ENCODE results near the gene UBN2. TPM values are rescaled to one million over a fixed set of nuclear protein-coding genes. Genes with fewer than 3 reads are reported as not detected.
"Not testable (repeated sequence)": the region's sequence is repeated elsewhere in the genome, so short reads cannot be mapped to it uniquely, and the experiment has no call there.

Gene UBN2
- total and polyA plus RNA-seq, 3 donors from 2014 or later, result 36.6 to 49.4 (median 38.8) TPM

GRCh38 chr7:139224219-139224618, 6.8 kb upstream of the UBN2 start:
- intact Hi-C loops (cut with DNase I; ENCODE audit: low total_unique reads), result no loop called here
- no peak for DNase-seq
- H3K4me3 ChIP-seq, result no peak overlapping the region
- no peaks in the 10 kb centered on the region for H3K4me1 ChIP-seq
- TF ChIP-seq CTCF (IDR thresholded peaks at IDR 0.05), result no peak
- TF ChIP-seq POLR2A (IDR thresholded peaks at IDR 0.05), result no peak
- H3K36me3 ChIP-seq (ENCODE audit: low read depth, missing control alignments), result no peaks in the 10 kb centered on the region
- no peaks in the 10 kb centered on the region for H3K27me3 ChIP-seq
- no peak overlapping the region for H3K27ac ChIP-seq
- no peaks in the 10 kb centered on the region for H3K9me3 ChIP-seq
- 81 to 82% methylated on average over 2 of the region's 2 CpGs for WGBS, 2 donors

GRCh38 chr7:139224836-139225235, 6.2 kb upstream of the UBN2 start:
- 61 to 85% methylated on average over 17 to 18 of the region's 18 CpGs for WGBS, 2 donors
- intact Hi-C loops (cut with DNase I; ENCODE audit: low total_unique reads); H3K36me3 ChIP-seq (ENCODE audit: low read depth, missing control alignments); H3K9me3 ChIP-seq; H3K27ac ChIP-seq; DNase-seq; H3K4me3 ChIP-seq; H3K27me3 ChIP-seq; H3K4me1 ChIP-seq: not testable (repeated sequence)

GRCh38 chr7:139225286-139226157, 5.5 kb upstream of the UBN2 start:
- intact Hi-C loops (cut with DNase I; ENCODE audit: low total_unique reads), result not testable (repeated sequence)

GRCh38 chr7:139226158-139226515, 4.9 kb upstream of the UBN2 start:
- H3K36me3 ChIP-seq (ENCODE audit: low read depth, missing control alignments); intact Hi-C loops (cut with DNase I; ENCODE audit: low total_unique reads); H3K4me1 ChIP-seq; H3K27ac ChIP-seq; DNase-seq; H3K27me3 ChIP-seq; H3K4me3 ChIP-seq; H3K9me3 ChIP-seq: not testable (repeated sequence)
- WGBS, 2 donors, result 97% methylated on average over 7 to 23 of the region's 23 CpGs

More at GRCh38 chr7:139225286-139226157, 5.5 kb upstream of the UBN2 start:
- 80 to 95% methylated on average over 9 to 59 of the region's 60 CpGs for WGBS, 2 donors
- not testable (repeated sequence) for H3K36me3 ChIP-seq (ENCODE audit: low read depth, missing control alignments); H3K27ac ChIP-seq; DNase-seq; H3K4me1 ChIP-seq; H3K27me3 ChIP-seq; H3K9me3 ChIP-seq; H3K4me3 ChIP-seq

GRCh38 chr7:139226988-139227488, 4.0 kb upstream of the UBN2 start:
- H3K27ac ChIP-seq; H3K27me3 ChIP-seq; H3K36me3 ChIP-seq (ENCODE audit: low read depth, missing control alignments); DNase-seq; H3K9me3 ChIP-seq; H3K4me3 ChIP-seq; H3K4me1 ChIP-seq; intact Hi-C loops (cut with DNase I; ENCODE audit: low total_unique reads): not testable (repeated sequence)
- WGBS, 2 donors, result 96 to 97% methylated on average over 8 of the region's 8 CpGs

GRCh38 chr7:139230023-139230422, 1.0 kb upstream of the UBN2 start:
- TF ChIP-seq CTCF (IDR thresholded peaks at IDR 0.05) (no peak), POLR2A (IDR thresholded peaks at IDR 0.05) (no peak)
- Histone ChIP-seq H3K4me3 (peak overlapping the region; percentile 82 to 100), H3K27me3 (no peaks in the 10 kb centered on the region), H3K9me3 (no peaks in the 10 kb centered on the region), H3K36me3 (ENCODE audit: low read depth, missing control alignments) (no peaks in the 10 kb centered on the region), H3K27ac (peak overlapping the region; percentile 90 to 98), H3K4me1 (peaks cover 4% of the 10 kb centered on the region)
- 49 to 60% methylated on average over 8 of the region's 8 CpGs for WGBS, 2 donors
- intact Hi-C loops (cut with DNase I; ENCODE audit: low total_unique reads), result no loop called here
- no peak for DNase-seq

- Histone ChIP-seq H3K27me3 (no peaks in the 10 kb centered on the region), H3K27ac (peak overlapping the region; percentile 90 to 98), H3K36me3 (ENCODE audit: low read depth, missing control alignments) (no peaks in the 10 kb centered on the region), H3K4me3 (peak overlapping the region; percentile 82 to 100), H3K4me1 (peaks cover 4% of the 10 kb centered on the region), H3K9me3 (no peaks in the 10 kb centered on the region)
- intact Hi-C loops (cut with DNase I; ENCODE audit: low total_unique reads), result no loop called here
- no peak for TF ChIP-seq POLR2A (IDR thresholded peaks at IDR 0.05)
- no peak for TF ChIP-seq CTCF (IDR thresholded peaks at IDR 0.05)
- 0 to 4% methylated on average over 12 of the region's 12 CpGs for WGBS, 2 donors
- DNase-seq, result no peak
Observed at GRCh38 chr7:139230484-139230773, 608 bp upstream of the UBN2 start.
